ENCODE results near the gene TRIO.

TRIO gene

DNA sequence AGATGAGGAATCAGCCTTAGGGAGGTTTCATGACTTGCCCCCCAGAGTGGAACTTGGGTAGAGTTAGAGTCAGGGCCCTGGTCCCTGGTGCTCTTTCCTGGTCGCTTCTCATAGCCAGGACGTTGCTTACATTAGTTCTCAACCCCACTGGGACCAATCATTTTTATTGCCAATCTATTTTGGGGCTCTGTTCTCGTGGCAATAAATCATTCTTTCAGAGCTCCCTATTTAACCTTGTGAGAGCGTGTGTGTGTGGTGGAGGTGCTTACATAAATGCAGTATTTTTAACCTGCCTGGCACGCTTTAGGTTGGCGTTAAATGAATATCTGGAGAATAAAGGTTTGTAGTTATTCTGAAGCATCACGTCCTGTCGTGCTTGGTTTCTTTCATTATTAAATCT is 4.1 kb downstream of the TRIO start:
- DNase-seq (ENCODE audit: low spot score): no peak

DNA sequence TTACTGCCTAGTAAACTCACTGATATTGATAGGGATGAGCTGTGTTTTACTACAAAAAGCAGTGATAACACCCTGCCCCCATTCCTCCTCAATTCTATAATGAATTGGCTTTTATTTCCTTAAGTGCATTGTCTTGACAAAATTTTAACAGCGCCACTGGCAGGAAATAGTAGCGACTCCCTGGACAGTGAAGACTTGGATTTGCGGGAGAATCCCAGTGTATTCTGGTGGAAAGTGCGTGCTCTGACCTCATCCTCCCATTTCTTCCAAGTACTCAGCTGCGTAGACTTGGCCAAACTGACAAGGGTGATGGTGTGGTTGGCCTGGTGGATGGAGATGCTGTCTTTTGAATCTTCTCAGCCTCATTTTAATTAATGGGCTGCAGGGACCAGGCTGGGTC is 5.3 kb downstream of the TRIO start:
- DNase-seq (ENCODE audit: low spot score): no peak

DNA sequence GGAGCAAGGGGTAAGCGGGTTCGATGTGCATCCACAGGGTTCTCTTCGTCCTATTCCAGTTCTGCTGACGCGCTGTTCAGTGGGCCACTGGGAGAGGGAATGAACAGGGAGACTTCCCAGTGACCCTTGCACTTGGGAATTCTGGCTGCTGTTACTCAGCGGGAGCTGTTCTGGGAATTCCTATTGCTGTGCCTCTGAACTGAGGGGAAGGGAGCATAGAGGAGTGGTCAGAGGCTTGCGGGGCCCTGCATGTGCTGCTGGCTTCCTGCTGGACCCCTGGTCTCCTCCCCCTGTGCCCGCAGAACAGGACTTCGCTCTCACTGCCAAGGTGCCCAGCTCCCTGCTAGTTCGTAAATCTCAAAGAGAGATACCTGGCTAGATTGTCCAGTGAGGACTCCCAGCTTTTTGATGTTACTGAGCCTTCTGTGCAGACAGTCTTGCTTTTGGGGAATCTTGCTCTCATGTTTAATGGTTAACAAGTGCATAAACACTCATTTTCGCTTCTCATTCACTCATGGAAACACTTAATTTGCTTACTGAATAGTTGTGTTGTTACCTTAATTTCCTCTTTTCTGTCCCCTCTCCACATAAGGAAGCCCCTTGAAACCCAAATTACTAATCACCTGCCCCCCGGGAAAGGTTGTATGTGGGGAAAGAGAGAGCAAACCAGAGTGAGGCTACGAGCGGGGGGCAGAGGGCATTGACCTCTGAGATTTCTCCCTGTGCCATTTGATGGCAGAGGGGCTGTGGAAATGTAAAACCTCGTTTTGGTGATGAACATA is 5.9 kb downstream of the TRIO start:
- no peak for DNase-seq (ENCODE audit: low spot score)

DNA sequence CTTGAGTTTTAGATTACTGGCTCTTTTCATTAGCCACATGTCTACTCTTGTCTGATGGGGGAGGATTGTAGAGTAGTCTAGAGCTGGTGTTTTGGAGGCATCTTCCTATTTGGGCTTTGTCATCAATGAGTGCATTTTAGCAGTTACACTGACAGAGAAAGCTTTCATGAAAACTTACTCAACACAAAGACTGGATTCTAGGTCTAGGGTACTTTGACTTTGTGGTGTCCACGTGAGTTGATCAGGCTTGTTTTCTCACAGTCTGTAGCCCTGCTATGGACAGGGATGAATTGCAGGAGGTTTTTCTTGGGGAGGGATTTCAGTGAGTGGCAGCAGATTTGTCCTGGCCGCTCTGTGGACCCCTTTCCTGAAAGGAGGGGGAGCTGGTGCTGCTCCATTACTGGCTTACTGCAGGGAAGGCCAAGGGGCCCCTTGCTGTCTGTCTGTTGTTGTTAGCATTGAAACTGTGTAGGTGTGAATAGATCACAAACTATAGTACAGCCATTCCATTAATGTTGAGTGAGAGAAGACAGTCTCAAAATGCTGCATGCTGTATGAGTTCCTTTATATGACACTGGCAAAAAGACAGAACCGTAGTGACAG is 6.6 kb downstream of the TRIO start:
- no peak for DNase-seq (ENCODE audit: low spot score)

DNA sequence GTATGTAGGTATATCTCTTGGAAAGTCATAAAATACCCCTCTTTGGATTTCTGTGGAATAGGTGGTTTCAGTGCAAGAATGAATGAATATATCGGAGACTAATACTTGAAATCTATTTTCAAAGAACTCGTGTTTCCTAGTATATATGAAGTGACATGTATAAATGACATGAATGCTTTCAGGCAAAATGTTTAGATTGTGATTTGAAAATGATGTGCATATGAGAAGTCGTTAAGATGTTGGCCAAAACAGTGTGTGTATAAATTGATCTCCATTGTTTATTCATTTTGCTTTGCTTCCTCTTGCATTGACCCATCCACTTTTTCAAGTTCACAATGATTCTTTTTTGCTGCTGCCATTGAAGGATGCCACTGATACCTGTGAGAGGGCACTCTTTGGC is 8.3 kb downstream of the TRIO start:
- DNase-seq (ENCODE audit: low spot score): no peak

DNA sequence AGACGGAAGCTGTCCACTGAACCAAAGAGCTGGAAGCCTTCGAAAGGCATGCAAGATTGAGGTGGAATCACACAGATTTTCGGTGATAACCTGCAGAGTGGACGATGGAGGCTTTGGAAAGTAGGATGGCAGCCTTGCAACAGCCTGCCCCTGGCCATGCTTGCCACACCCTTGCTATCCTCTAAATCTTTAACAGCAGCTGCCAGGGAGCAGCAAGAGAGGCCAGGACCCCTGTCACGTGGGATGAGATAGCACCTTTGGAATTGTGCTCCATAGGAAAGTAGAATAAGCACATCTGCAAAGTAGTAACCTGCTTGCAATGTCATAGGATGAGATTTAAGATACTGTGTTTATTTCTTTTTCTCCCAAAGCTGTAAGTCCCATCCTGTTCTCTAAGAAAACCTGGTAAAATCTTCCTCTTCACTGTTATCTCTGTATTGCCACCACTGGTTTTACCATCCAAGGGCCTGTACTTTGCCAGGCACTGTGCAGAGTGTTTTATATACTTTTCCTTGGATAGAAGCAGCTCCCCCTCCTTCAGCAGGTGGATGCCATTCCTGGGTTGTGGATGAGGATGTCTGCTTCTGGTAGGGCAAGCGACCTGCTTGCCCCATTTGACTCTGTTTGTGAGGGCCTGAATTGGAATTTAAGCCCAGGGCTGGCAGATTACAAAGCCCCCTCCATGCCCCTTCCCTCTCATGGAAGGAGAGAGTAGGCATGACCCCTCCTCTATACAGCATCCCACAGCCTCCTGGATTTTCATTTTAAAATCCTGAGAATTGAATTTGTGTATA is 10.1 kb downstream of the TRIO start:
- no peak for DNase-seq (ENCODE audit: low spot score)

DNA sequence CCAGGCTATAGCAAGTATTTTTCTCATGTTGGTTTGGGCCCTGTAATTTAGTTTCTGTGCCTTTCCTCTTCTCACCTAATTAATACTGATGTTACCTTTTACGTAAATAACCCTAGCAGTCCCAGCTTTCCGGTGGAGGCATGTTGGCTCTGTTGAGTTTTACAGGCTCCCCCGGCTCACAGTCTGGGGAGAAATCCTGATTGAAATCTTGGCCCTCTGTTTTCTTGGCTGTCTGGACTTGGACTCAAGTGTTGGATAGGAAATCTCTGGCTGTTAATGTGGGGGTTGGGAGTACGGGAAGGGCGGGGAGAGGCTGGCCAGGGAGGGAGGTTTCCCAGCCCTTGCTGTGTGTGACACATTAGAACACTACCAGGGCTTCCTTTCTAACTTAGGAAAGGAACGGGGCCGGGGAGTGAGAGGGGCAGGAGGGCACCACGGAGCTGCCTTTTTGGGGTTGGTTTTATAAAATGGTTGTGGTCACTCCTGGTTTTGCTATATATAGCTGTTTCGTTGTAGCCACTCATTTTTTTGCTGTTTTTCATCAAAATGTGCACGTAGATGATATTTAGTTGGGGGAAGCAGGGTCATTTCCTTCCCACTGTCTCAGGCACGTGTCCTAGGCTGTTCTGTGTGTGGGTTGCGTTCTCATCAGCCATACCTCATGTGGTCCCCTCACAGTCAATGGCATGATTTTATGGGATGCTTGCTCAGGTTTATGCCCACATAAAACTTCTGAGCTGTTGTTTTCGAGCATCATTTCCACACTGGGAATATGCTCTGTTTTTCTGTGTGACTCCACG is 11.0 kb downstream of the TRIO start:
- DNase-seq (ENCODE audit: low spot score): peak; percentile 58

DNA sequence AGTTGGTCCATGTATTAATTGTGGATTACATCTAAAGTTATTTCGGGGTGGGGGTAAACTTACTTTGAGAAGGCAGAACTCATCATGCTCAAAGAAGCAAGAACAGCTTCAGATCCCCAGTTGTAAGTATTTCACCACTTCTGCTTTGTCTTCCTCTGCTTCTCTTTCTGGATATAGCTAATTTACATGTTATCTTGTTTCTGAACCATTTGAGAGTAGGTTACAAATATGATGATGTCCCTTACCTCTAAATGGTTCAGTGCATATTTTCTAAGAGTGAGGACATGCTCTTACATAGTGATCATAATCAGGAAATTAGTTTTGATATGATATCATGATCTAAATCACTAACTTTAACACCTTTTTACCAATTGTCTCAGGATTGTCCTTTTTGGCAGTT is 11.9 kb downstream of the TRIO start:
- DNase-seq (ENCODE audit: low spot score): no peak

DNA sequence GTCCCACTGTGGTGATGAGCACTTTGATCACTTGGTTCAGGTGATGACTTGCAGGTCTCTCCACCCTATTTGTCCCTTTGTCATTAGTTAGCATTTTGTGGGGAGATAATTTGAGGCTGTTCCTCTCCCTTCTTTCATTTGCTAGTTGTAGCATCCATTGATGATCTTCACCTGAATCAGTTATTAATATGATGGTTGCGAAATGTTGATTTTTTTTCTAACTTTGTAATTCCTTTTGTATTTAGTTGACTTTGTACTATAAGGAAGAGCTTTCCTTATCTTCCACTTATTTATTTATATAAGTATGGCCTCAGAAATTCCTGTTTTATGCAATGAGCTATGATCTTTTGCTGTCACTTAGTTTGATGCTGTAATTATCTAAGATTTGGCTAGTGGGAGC is 12.6 kb downstream of the TRIO start:
- no peak for DNase-seq (ENCODE audit: low spot score)

DNA sequence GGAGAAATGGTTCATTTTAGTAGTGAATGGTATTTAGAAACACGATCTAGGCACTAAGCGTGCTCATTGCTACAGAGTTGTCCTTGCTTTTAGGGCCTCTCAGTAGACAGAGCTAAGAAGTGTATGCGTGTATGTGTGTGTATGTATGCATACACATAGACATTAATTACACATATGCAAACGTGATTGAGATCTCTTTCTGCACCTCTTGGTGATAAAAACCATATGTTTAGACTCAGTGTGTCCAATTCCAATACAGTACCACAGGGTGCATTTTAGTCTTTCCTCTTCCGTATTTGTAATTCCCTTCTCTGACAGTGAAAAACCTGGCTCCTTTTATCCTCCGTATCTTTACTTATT is 13.1 kb downstream of the TRIO start:
- DNase-seq (ENCODE audit: low spot score): no peak

DNA sequence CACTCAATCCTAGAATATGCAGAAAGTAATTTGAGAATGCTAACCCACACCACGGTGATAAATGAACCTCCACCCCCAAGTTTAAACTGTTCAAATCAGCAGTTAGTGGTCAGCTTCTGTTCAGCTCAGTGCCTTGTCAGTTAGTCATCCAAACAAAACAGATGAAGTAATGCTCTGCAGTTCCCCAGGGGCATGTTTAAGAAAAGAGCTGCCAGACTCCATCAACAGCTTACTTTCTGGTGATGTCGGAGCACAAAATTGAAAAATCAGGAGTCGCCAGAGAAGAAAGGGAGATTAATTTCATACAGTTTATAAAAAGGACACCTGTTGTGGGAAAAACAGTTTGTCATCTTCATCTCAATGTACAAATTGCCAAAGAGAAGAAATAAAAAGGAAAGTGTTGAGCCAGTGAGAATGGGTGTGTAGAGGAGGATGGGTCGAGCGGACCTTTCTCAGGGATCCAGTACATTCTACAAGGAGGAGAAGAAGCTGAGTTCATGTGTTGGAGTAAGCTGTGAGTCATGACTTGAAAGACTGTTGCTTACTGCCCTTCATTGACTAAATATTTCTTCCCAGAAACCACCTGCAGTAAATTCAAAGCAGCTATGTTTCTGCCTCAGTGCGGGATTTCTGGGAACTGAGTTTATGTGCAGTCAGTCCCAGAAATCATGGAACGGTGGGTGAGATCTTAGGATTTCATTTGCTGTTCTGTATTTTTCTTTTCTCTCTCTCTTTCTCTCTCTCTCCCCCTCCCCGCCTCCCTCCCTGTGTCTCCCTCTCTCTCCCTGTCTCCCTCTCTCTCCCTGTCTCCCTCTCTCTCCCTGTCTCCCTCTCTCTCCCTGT is 13.7 kb downstream of the TRIO start:
- no peak for DNase-seq (ENCODE audit: low spot score)

DNA sequence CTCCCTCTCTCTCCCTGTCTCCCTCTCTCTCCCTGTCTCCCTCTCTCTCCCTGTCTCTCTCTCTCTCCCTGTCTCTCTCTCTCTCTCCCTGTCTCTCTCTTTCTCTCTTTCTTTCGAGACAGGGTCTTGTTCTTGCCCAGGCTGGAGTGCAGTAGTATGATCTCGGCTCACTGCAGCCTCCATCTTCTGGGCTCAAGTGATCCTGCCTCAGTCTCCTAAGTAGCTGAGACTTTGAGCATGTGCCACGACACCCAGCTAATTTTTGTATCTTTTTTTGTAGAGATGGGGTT is 14.3 kb downstream of the TRIO start:
- no peak for DNase-seq (ENCODE audit: low spot score)

DNA sequence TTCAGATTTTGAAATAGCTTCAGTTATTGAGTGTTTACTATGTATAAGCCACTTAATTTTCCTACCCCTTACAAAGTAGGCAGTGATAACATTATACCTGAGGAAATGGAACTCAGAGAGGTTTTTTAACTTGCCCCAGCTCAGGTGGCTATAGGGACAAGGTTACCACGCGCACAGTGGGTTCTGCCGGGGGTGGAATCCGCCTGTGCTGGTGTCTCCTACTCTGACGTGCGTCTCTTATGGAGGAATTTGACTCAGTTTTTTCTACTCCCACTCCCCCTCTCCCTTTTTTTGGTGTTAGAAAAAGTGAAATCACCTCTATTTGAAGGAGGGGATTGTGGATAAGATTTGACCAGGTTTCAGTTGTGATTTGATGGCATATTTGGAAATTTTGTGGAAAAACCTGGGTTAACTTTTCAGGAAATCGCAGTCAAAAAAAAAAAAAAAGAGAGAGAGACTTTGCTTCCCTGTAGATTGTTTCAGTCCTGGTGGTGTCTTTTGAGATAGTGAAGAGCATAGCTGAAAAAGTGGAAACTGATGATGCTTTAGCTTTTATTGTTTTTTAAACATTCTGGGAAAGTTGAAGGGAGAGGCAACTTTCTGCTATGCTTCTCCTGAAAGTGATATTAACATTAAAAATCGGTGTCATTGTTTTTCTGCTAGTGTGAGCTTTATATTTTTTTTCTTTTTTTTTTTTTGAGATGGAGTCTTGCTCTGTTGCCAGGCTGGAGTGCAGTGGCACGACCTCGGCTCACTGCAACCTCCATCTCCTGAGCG is 15.9 kb downstream of the TRIO start:
- no peak for DNase-seq (ENCODE audit: low spot score)

DNA sequence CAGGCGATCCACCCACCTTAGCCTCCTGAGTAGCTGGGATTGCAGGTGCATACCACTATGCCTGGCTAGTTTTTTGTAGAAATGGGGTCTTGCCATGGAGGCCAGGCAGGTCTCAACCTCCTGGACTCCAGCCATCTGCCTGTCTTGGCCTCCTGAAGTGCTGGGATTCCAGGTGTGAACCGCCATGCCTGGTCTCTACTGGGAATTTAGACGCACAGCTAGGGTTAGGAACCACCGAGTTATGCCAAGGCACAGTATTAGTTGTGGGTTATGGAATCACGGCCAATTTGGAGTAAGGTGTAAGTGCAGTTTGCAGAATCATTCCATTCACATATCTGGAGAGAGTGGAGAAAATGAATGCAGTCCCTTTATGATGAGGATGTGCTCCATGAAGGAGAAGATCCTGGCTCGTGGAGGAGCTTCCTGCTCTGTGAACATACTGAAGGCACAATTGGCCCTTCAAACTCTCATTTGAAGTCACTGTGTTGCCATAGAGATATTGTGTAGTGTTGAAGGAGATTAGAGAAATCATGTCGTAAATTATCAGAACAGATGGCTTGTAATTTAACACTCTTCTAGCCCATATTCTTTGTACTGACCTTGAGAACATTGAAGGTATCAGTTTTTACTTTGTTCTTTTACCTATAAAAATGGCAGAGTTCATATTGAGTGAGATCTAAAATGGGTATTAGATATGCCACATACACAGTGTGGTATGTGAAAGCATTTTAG is 18.8 kb downstream of the TRIO start:
- no peak for DNase-seq (ENCODE audit: low spot score)

DNA sequence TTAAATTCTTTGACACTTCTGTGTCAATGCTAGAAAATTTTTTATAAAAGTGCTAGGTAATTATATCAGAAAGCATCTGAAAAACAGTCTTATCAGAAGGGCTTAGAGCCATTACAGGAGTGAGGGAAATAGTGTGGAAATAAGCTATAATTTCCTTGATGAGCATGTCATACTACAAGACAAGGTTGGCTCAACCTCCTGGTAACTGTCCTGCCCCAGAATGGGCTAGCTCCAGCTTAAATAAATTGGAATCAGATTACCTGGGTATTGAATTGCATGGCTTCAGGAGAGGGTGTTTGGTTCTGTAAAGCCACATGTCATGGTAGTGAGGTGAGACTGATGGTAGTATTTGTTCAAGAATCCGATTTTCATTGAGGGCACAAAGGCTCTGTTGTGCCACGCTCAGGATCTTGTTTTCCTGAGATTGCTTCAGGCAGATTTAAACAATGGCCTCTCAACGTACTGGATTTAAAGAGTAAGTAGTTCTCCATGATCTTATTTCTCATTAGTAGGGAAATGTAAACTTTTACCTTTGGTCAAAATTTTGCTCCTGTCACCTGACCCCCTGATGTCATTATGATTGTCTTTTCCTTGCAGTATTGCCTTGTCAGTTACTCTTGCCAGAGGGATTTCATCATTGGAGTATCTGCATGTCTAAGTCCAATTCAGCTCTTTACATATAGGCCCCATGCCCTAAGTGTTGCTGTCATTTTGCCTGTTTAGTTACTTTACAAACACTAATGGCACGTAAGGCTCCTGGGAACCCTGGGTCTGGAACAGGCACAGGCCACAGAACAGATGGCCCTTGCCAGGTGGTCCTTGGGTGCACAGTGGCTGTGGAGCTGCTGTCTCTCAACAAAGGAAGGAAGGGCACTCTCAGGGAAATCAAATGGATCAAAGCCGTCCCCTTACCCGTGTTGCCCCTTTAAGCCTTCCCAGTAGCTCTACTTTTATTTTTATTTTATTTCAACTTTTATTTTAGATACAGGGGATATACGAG is 21.3 kb downstream of the TRIO start:
- DNase-seq (ENCODE audit: low spot score): no peak

DNA sequence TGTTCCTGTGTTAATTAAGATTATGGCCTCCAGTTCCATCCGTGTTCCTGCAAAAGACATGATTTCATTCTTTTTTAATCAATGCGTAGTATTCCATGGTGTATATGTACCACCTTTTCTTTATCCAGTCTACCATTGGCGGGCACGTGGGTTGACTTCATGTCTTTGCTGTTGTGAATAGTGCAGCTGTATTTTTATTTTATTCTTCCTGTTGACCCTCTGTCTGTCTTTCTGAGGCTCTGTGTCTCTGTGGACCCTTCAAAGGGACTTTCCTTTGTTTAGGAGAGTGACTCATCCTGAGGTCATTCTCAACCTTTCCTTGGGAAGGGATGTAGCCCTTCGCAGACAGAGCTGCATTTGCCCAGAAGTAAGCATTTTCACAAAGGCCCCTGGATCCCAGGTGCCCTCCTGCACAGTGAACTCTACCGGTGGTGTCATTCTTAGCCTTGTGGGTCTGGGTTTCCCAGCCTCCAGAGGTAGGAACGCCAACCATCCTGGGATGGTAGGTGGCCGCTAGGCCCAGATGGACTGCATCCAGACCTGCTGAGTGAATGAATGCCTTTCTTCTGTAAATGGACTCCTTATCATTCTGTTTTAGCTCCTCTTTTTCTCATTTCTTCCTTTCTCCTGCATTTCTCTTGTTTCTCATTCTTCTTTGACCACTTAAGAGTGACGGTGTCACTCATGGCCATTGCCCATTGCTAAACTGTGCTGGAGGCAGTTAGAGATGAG is 22.4 kb downstream of the TRIO start:
- no peak for DNase-seq (ENCODE audit: low spot score)

DNA sequence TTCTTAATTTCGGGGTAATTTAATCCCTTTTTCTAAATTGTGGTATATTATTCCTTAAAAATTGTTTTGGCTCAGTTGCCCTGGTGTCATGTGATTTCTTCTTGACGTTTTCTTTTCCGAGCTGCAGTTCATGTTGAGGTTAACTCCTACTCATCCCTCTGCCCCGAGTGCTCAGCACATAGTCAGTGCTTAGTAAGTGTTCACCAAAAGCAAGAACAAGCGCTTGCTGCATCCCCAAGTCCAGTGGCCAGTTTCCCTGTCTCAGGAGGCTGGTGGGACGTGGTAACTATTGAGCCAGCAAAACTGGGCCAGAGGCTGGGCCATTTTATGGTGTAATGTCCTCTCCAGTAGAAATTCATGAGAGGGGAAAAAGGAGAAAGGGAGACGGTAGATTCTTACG is 23.3 kb downstream of the TRIO start:
- no peak for DNase-seq (ENCODE audit: low spot score)

DNA sequence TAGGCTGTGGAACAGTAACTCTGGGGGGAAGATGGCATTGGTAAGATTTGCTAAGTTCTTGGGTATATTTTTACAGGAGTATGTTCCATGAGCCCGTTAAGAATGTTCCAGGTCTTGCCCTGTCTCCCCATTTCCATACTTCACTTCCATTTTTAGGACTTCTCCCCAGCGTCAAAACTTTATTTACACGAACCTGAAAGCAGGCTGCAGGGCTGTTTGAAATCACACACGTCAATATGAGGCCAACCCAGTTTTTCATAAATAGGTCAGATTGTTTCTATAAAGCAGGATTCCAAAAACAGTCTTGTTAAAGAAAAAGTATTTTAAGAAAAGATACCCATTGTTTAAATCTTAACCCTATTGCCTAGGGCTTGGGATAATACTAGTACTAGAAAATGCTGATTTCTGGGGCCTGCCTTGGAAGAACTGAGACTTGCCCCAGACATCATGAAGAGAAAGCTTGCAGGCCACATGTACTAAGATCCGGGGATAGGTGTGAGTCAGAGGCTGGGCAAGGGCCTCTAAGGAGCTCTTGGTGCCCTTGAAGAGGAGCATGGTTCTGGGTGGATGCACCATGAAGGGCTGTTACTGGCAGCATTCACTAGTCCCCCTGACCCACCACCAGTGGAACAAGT is 24.2 kb downstream of the TRIO start:
- no peak for DNase-seq (ENCODE audit: low spot score)

All from Ammon's horn (tissue), 1 donor.